DND-41 (cell line): ENCODE measurements around the gene STRIP1.

Experiments
- ATAC-seq: fragments of 200-7000 bp; cut with Tn5 transposase; 3 replicates; pipeline ENCODE4 v1.9.1; 2021; ENCODE audit warnings: low read depth; ENCODE audit not compliant: insufficient read depth
- DNase-seq: peaks from one replicate; pipeline ENCODE4 v3.0.0-alpha.2; 2020
- H2AFZ ChIP-seq: 2 replicates; pipeline ENCODE4 v1.6.0; 2012; ENCODE audit warnings: low read depth, low read length
- H3K27ac ChIP-seq: 2 replicates; pipeline ENCODE4 v1.5.1; 2012; ENCODE audit warnings: low read length, inconsistent platforms
- H3K27me3 ChIP-seq: fragments of 200-600 bp; sonication (generic); 2 replicates; pipeline ENCODE4 v1.6.0; 2012; ENCODE audit warnings: low read length, mild to moderate bottlenecking, inconsistent platforms; ENCODE audit not compliant: insufficient read depth, poor library complexity
- H3K36me3 ChIP-seq: 2 replicates; pipeline ENCODE4 v1.5.1; 2012; ENCODE audit warnings: low read length, inconsistent platforms; ENCODE audit not compliant: insufficient read depth
- H3K4me1 ChIP-seq: 2 replicates; pipeline ENCODE4 v1.5.1; 2012; ENCODE audit warnings: mild to moderate bottlenecking, low read length; ENCODE audit not compliant: insufficient read depth
- H3K4me2 ChIP-seq: 2 replicates; pipeline ENCODE4 v1.6.0; 2012; ENCODE audit warnings: mild to moderate bottlenecking, moderate library complexity, low read length, inconsistent platforms; ENCODE audit not compliant: insufficient read depth
- H3K4me3 ChIP-seq, 2 experiments: fragments of 200-600 bp in 1 of 2; shearing (Covaris generic) in 1 of 2; 2 replicates each; pipeline ENCODE4 v1.5.1; 2012 to 2016; ENCODE audit warnings: inconsistent platforms in 2 of 2, low read length in 2 of 2, mild to moderate bottlenecking in 2 of 2, low read depth in 1 of 2, moderate library complexity in 1 of 2
- H3K79me2 ChIP-seq: 2 replicates; pipeline ENCODE4 v1.6.0; 2012; ENCODE audit warnings: low read length, inconsistent platforms; ENCODE audit not compliant: insufficient read depth
- H3K9ac ChIP-seq: 2 replicates; pipeline ENCODE4 v1.6.0; 2012; ENCODE audit warnings: low read depth, mild to moderate bottlenecking, inconsistent platforms, low read length, moderate library complexity
- H3K9me3 ChIP-seq: 2 replicates; pipeline ENCODE4 v1.5.1; 2012; ENCODE audit warnings: low read length, moderate library complexity, mild to moderate bottlenecking, inconsistent platforms; ENCODE audit not compliant: insufficient read depth, severe bottlenecking
- H4K20me1 ChIP-seq: 2 replicates; pipeline ENCODE4 v1.6.0; 2012; ENCODE audit warnings: low read length; ENCODE audit not compliant: insufficient read depth
- EZH2 ChIP-seq: IDR thresholded peaks from 3 replicates; pipeline ENCODE4 v1.6.1; 2012; ENCODE audit warnings: borderline replicate concordance, low read depth, mild to moderate bottlenecking, moderate library complexity, low read length, inconsistent platforms; ENCODE audit not compliant: severe bottlenecking
- TF ChIP-seq, protein P1 (sequence below): IDR thresholded peaks from 2 replicates; pipeline ENCODE4 v1.5.1; 2012; ENCODE audit warnings: borderline replicate concordance, low read length, moderate library complexity, mild to moderate bottlenecking; ENCODE audit not compliant: poor library complexity, severe bottlenecking; ENCODE audit errors: extremely low read depth

STRIP1 gene

DNA sequence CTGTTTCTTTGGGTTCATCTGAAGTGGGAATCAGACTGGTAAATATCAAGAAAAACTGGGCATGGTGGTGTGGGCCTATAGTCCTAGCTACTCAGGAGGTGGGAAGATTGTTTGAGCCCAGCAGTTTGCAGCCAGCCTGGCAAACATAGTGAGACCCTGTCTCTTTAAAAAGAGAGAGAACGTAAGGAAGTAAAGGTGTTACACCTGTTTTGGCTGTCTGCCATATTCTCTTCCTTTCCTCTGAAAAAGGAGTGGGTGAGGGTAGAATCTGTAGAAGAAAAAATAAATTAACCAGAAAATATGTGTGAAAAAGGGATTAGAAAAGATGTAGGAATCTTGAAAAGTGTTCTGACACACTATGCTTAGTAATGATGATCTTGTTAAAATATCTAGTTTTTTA lies 29.8 kb upstream of the STRIP1 start:
- ATAC-seq: no peak
- no peak for DNase-seq
- TF ChIP-seq, protein P1, sequence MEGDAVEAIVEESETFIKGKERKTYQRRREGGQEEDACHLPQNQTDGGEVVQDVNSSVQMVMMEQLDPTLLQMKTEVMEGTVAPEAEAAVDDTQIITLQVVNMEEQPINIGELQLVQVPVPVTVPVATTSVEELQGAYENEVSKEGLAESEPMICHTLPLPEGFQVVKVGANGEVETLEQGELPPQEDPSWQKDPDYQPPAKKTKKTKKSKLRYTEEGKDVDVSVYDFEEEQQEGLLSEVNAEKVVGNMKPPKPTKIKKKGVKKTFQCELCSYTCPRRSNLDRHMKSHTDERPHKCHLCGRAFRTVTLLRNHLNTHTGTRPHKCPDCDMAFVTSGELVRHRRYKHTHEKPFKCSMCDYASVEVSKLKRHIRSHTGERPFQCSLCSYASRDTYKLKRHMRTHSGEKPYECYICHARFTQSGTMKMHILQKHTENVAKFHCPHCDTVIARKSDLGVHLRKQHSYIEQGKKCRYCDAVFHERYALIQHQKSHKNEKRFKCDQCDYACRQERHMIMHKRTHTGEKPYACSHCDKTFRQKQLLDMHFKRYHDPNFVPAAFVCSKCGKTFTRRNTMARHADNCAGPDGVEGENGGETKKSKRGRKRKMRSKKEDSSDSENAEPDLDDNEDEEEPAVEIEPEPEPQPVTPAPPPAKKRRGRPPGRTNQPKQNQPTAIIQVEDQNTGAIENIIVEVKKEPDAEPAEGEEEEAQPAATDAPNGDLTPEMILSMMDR: no peak
- no peak for TF ChIP-seq EZH2
- peaks cover 6% of the 10 kb centered on the region for H4K20me1 ChIP-seq
- H3K79me2 ChIP-seq: peaks cover 49% of the 10 kb centered on the region
- no peak overlapping the region for H3K4me3 ChIP-seq
- H3K36me3 ChIP-seq: peaks cover 11% of the 10 kb centered on the region
- peaks cover 5% of the 10 kb centered on the region for H3K4me1 ChIP-seq
- H3K4me2 ChIP-seq: no peak overlapping the region
- no peaks in the 10 kb centered on the region for H3K27me3 ChIP-seq
- no peaks in the 10 kb centered on the region for H3K9me3 ChIP-seq
- H3K9ac ChIP-seq: no peak overlapping the region
- no peak overlapping the region for H2AFZ ChIP-seq
- H3K27ac ChIP-seq: 0 out of 2 replicates have a peak overlapping the region, but pooled peaks have one; percentile 19

DNA sequence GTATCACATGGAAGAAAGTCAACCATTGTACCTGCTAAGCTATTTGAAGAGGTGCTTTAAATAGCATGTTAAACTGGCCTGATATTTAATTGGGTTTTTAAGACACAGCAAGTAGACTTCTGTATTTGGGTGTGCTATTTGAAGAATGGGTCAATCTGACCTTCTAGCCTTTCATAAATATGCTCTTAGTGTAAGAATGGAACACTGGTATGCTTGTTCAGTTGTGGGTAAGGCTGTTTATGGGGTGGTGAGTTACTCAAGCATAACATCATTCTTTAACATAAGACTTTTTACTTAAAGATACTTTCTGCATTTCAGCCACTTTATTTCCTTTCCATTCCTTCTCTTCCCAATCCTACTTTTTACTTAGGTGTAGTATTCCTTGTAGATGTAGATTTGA lies 28.5 kb upstream of the STRIP1 start:
- DNase-seq (no peak), ATAC-seq (no peak)
- H3K27me3 ChIP-seq: no peaks in the 10 kb centered on the region
- peaks cover 25% of the 10 kb centered on the region for H3K36me3 ChIP-seq
- H3K27ac ChIP-seq: no peak overlapping the region
- no peak overlapping the region for H3K4me3 ChIP-seq
- peaks cover 40% of the 10 kb centered on the region for H3K79me2 ChIP-seq
- H3K9me3 ChIP-seq: no peaks in the 10 kb centered on the region
- no peak overlapping the region for H2AFZ ChIP-seq
- no peak overlapping the region for H3K4me2 ChIP-seq
- H3K4me1 ChIP-seq: peaks cover 5% of the 10 kb centered on the region
- peaks cover 6% of the 10 kb centered on the region for H4K20me1 ChIP-seq
- H3K9ac ChIP-seq: no peak overlapping the region
- TF ChIP-seq, protein P1: no peak
- TF ChIP-seq EZH2: no peak

DNA sequence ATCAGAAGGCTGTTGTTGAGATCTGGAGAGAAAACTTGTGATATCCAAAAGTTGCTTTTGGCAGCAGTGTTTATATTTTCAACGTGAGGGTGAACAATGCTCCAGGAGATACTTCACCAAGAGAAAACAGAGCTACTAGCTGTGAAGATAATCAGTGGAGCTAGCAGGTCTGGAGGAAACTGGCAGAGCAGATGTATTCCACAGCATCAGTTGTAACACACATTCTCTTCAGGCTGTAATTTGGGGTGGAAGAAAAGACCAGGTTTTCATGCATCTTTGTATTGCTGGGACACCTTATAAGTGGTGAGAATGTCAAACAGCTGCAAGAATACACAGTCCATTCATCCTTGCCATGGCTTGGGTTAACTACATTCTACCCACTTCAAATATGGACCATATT lies 27.9 kb upstream of the STRIP1 start:
- H2AFZ ChIP-seq: no peak overlapping the region
- H3K9me3 ChIP-seq: no peaks in the 10 kb centered on the region
- H3K79me2 ChIP-seq: peaks cover 40% of the 10 kb centered on the region
- H3K27ac ChIP-seq: no peak overlapping the region
- no peak for ATAC-seq
- no peak overlapping the region for H3K4me2 ChIP-seq
- peaks cover 6% of the 10 kb centered on the region for H4K20me1 ChIP-seq
- H3K4me1 ChIP-seq: peaks cover 5% of the 10 kb centered on the region
- no peak for DNase-seq
- H3K4me3 ChIP-seq: no peak overlapping the region
- TF ChIP-seq EZH2: no peak
- TF ChIP-seq, protein P1: no peak
- peaks cover 31% of the 10 kb centered on the region for H3K36me3 ChIP-seq
- no peaks in the 10 kb centered on the region for H3K27me3 ChIP-seq
- H3K9ac ChIP-seq: no peak overlapping the region
